Neural progenitor cell (in vitro differentiated cells): Measurements from ENCODE around the gene ATF4.

Experiments used
- EZH2 ChIP-seq: fragments of 200-600 bp; sonication (generic); IDR thresholded peaks from 2 replicates; pipeline ENCODE4 v1.6.1; 2017; ENCODE audit warnings: antibody characterized with exemption, mild to moderate bottlenecking, moderate library complexity
- TF ChIP-seq, protein P1 (sequence below): fragments of 200-600 bp; sonication (generic); IDR thresholded peaks from 2 replicates; pipeline ENCODE4 v1.5.1; 2017; ENCODE audit warnings: antibody characterized with exemption, mild to moderate bottlenecking

DNA sequence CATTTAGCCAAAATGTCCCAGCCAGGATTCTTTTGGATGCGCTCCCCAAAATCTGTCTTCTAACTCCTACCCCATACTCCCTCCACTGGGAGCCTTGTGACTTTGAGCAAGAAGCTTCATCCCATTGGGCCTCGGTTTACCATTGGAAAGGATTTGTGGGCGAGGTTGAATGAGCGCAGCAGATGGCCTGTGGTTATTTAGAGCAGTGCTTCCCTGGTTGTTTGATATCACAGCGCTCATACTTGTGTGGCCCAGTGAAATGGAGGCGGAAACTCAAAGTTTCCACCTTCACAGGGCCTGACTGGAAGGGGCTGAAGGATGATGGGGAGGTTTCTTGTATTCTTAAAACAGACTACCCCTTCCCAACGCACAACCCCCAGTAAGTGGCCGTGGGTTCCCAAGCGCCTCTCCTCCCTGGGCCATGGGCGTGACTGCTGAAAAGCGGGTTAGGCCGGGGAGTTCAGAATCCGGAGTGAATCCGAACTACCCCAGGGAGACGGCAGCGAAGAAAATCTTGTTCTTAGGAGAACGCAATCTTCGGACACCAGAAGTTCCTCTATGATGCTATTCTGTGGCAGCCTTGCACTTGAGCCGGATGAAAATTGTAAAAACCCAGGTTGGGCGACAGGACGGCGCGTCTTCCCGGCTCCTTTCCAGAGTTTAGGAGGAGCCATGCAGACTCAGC, 1.2 kb upstream of the ATF4 start:
- TF ChIP-seq, protein P1, sequence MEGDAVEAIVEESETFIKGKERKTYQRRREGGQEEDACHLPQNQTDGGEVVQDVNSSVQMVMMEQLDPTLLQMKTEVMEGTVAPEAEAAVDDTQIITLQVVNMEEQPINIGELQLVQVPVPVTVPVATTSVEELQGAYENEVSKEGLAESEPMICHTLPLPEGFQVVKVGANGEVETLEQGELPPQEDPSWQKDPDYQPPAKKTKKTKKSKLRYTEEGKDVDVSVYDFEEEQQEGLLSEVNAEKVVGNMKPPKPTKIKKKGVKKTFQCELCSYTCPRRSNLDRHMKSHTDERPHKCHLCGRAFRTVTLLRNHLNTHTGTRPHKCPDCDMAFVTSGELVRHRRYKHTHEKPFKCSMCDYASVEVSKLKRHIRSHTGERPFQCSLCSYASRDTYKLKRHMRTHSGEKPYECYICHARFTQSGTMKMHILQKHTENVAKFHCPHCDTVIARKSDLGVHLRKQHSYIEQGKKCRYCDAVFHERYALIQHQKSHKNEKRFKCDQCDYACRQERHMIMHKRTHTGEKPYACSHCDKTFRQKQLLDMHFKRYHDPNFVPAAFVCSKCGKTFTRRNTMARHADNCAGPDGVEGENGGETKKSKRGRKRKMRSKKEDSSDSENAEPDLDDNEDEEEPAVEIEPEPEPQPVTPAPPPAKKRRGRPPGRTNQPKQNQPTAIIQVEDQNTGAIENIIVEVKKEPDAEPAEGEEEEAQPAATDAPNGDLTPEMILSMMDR: no peak
- no peak for TF ChIP-seq EZH2
